ENCODE measurements around the gene CHAF1A. TPM values are rescaled to one million over a fixed set of nuclear protein-coding genes. Genes with fewer than 3 reads are reported as not detected.

The CHAF1A gene
- total and polyA plus RNA-seq, 10 donors, result 3.8 to 17.9 (median 10.0) TPM

DNA sequence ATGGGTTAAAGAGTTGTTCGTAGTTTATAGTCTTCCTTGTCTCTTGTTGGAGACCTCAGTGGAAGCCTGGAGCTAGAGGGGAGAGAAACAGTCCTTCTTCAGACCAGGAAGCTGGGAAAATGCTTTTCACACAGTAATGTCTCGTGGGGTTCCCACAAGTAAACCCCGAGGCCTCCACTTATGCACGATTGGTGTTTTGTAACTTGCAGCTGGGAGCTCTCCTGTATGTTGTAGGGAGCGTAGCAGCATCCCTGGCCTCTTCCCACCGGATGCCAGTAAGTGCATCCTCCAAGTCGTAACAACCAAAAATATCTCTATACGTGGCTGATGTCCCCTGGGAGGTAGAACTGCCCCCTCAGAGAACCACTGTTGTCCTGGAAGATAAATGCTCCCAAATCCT is 3.5 kb downstream of the CHAF1A start:
- Histone ChIP-seq H3K4me3 (no peak overlapping the region), H3K9me3 (no peaks in the 10 kb centered on the region), H3K27me3 (replicated peaks in 1 of 7) (no peaks in the 10 kb centered on the region), H3K4me1 (peaks cover 10 to 34% (median 22%) of the 10 kb centered on the region in 6 donors), H3K27ac (no peak overlapping the region), H3K36me3 (peaks cover 0 to 28% (median 0%) of the 10 kb centered on the region in 6 donors)
- no peak for DNase-seq
- 76 to 94% (median 87%) methylated on average over 8 of the region's 8 CpGs for WGBS, 5 donors
- intact Hi-C loops (cut with DNase I; ENCODE audit: low total_unique reads), result no loop called here
- TF ChIP-seq POLR2AphosphoS5 (IDR thresholded peaks at IDR 0.05) (no peak), POLR2A (IDR thresholded peaks at IDR 0.05) (no peak), CTCF (IDR thresholded peaks at IDR 0.05 in 8 of 11, conservative IDR thresholded peaks at IDR 0.05 in 3 of 11) (no peak)

- 93 to 96% (median 94%) methylated on average over 7 of the region's 7 CpGs for WGBS, 5 donors
- Histone ChIP-seq H3K9me3 (no peaks in the 10 kb centered on the region), H3K4me1 (peaks cover 7 to 27% (median 16%) of the 10 kb centered on the region in 6 donors), H3K27ac (no peak overlapping the region), H3K27me3 (replicated peaks in 1 of 7) (no peaks in the 10 kb centered on the region), H3K36me3 (peaks cover 0 to 34% (median 0%) of the 10 kb centered on the region in 6 donors), H3K4me3 (no peak overlapping the region)
- intact Hi-C loops (cut with DNase I; ENCODE audit: low total_unique reads), result no loop called here
- TF ChIP-seq POLR2AphosphoS5 (IDR thresholded peaks at IDR 0.05) (no peak), POLR2A (IDR thresholded peaks at IDR 0.05) (no peak), CTCF (IDR thresholded peaks at IDR 0.05 in 8 of 11, conservative IDR thresholded peaks at IDR 0.05 in 3 of 11) (no peak)
- no peak for DNase-seq
Measured at GRCh38 chr19:4406626-4407025, 4.2 kb downstream of the CHAF1A start.

- no peak for TF ChIP-seq POLR2AphosphoS5 (IDR thresholded peaks at IDR 0.05)
- no peak for TF ChIP-seq CTCF (IDR thresholded peaks at IDR 0.05 in 8 of 11, conservative IDR thresholded peaks at IDR 0.05 in 3 of 11)
- TF ChIP-seq POLR2A (IDR thresholded peaks at IDR 0.05), result no peak
- no peak for DNase-seq
- WGBS, 5 donors, result 93 to 97% (median 94%) methylated on average over 22 to 23 of the region's 23 CpGs
- H3K4me3 ChIP-seq, result no peak overlapping the region
- H3K27me3 ChIP-seq (replicated peaks in 1 of 7), result no peaks in the 10 kb centered on the region
- peaks cover 0 to 58% (median 2%) of the 10 kb centered on the region in 6 donors for H3K36me3 ChIP-seq
- H3K27ac ChIP-seq, result no peak overlapping the region
- H3K4me1 ChIP-seq, result peaks cover 0 to 6% (median 0%) of the 10 kb centered on the region in 6 donors
- intact Hi-C loops (cut with DNase I; ENCODE audit: low total_unique reads), result no loop called here
- no peaks in the 10 kb centered on the region for H3K9me3 ChIP-seq
Measured at GRCh38 chr19:4409123-4409933, 6.9 kb downstream of the CHAF1A start.

DNA sequence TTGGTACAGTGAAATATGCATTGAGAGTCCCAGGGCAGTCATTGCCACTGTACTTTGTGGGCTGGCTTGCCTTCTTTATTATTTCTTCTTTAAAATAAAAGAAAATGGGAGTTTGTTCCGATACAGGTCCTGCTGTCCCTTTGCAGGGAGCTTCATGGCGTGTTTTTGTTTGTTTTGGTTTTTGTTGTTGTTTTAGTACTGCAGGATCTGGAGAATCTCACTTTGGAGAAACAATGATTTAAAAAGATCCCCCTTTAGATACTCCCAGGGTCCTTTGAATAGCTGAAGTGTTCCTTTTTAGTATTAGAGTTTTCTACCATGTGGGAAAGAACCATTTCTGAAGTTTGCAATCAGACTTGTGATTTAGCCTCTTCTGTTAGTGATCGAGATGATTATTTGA is 11.1 kb downstream of the CHAF1A start:
- WGBS, 5 donors, result 95 to 100% (median 97%) methylated on average over 3 of the region's 3 CpGs

More for the DNA sequence above, 11.1 kb downstream of the CHAF1A start:
- Histone ChIP-seq H3K27ac (no peak overlapping the region), H3K9me3 (no peaks in the 10 kb centered on the region), H3K27me3 (replicated peaks in 1 of 7) (no peaks in the 10 kb centered on the region), H3K4me3 (no peak overlapping the region), H3K36me3 (peaks cover 0 to 86% (median 2%) of the 10 kb centered on the region in 6 donors), H3K4me1 (peaks cover 0 to 3% (median 0%) of the 10 kb centered on the region in 6 donors)
- DNase-seq, result no peak
- TF ChIP-seq CTCF (IDR thresholded peaks at IDR 0.05 in 8 of 11, conservative IDR thresholded peaks at IDR 0.05 in 3 of 11), result no peak
- no peak for TF ChIP-seq POLR2AphosphoS5 (IDR thresholded peaks at IDR 0.05)
- no peak for TF ChIP-seq POLR2A (IDR thresholded peaks at IDR 0.05)
- intact Hi-C loops (cut with DNase I; ENCODE audit: low total_unique reads), result no loop called here
